Activated B cell treated with CpG ODN at 0.5 μM for 24 hours (primary cell): ENCODE results near the gene CTDP1. TPM values are rescaled to one million over a fixed set of nuclear protein-coding genes. Genes with fewer than 3 reads are reported as not detected.

ENCODE experiments used
- ATAC-seq: fragments of 200-7000 bp; cut with Tn5 transposase; one replicate; pipeline ENCODE4 v1.10.0; 2021; ENCODE audit warnings: low read depth, mild to moderate bottlenecking, moderate library complexity
- CTCF ChIA-PET: fragments of 350-600 bp; sonication (Branson Sonifier 250); formaldehyde crosslinking; loops from one replicate; lab custom pipeline; 2021; ENCODE audit warnings: antibody characterized with exemption; lab: Charles Lee
- POLR2A ChIA-PET: fragments of 350-600 bp; sonication (Branson Sonifier 250); formaldehyde crosslinking; loops from one replicate; lab custom pipeline; 2021; ENCODE audit warnings: antibody characterized with exemption; lab: Charles Lee
- DNase-seq: peaks from one replicate; pipeline ENCODE4 v3.0.0; 2022
- H3K27ac Mint-ChIP-seq: one replicate; pipeline ENCODE4 v1.8.0; 2020; ENCODE audit warnings: mixed read lengths
- H3K27me3 Mint-ChIP-seq: one replicate; pipeline ENCODE4 v1.8.0; 2021; ENCODE audit warnings: mixed read lengths
- H3K36me3 Mint-ChIP-seq: one replicate; pipeline ENCODE4 v1.8.0; 2021; ENCODE audit warnings: low read depth, mixed read lengths
- H3K4me1 Mint-ChIP-seq: one replicate; pipeline ENCODE4 v1.8.0; 2021; ENCODE audit warnings: mixed read lengths
- H3K4me3 Mint-ChIP-seq: one replicate; pipeline ENCODE4 v1.8.0; 2020; ENCODE audit warnings: mild to moderate bottlenecking, mixed read lengths
- H3K9me3 Mint-ChIP-seq: one replicate; pipeline ENCODE4 v1.8.0; 2020; ENCODE audit warnings: mixed read lengths
- intact Hi-C: fragments of 100-400 bp; cut with micrococcal nuclease; formaldehyde crosslinking; loops from one replicate; pipeline ENCODE4 v1.15.1; 2024
- total RNA-seq: library from RNA; stranded (reverse); gene quantifications from 2 replicates; pipeline ENCODE4 v1.2.3, GENCODE V29; 2022
- TF ChIP-seq, protein P1 (sequence below): fragments of 200-600 bp; IDR thresholded peaks from one replicate; pipeline ENCODE4 v1.8.0; 2022; ENCODE audit warnings: antibody characterized with exemption, mild to moderate bottlenecking

Gene CTDP1
- total RNA-seq, 1 donor from 2014 or later: 33.8 TPM

GRCh38 chr18:79682481-79682880, 2.9 kb downstream of the CTDP1 start:
- ATAC-seq: no peak
- DNase-seq: no peak
- TF ChIP-seq, protein P1, sequence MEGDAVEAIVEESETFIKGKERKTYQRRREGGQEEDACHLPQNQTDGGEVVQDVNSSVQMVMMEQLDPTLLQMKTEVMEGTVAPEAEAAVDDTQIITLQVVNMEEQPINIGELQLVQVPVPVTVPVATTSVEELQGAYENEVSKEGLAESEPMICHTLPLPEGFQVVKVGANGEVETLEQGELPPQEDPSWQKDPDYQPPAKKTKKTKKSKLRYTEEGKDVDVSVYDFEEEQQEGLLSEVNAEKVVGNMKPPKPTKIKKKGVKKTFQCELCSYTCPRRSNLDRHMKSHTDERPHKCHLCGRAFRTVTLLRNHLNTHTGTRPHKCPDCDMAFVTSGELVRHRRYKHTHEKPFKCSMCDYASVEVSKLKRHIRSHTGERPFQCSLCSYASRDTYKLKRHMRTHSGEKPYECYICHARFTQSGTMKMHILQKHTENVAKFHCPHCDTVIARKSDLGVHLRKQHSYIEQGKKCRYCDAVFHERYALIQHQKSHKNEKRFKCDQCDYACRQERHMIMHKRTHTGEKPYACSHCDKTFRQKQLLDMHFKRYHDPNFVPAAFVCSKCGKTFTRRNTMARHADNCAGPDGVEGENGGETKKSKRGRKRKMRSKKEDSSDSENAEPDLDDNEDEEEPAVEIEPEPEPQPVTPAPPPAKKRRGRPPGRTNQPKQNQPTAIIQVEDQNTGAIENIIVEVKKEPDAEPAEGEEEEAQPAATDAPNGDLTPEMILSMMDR: no peak
- intact Hi-C loops: no loop called here
- Mint-ChIP-seq H3K4me3 (no peak overlapping the region), H3K9me3 (no peaks in the 10 kb centered on the region), H3K4me1 (peaks cover 50% of the 10 kb centered on the region), H3K27me3 (no peaks in the 10 kb centered on the region), H3K27ac (no peak overlapping the region), H3K36me3 (peaks cover 19% of the 10 kb centered on the region)
- POLR2A ChIA-PET: no interaction called here
- CTCF ChIA-PET: no interaction called here

- intact Hi-C loops: no loop called here
- peaks cover 19% of the 10 kb centered on the region for H3K36me3 Mint-ChIP-seq
- no peaks in the 10 kb centered on the region for H3K9me3 Mint-ChIP-seq
- no peak overlapping the region for H3K27ac Mint-ChIP-seq
- TF ChIP-seq, protein P1: no peak
- peaks cover 44% of the 10 kb centered on the region for H3K4me1 Mint-ChIP-seq
- no peak overlapping the region for H3K4me3 Mint-ChIP-seq
- ChIA-PET CTCF (no interaction called here), POLR2A (interaction anchor here (0.6 kb wide), 1 partner anchor 351 kb away, joined by 3 read pairs; no protein-coding TSS in a partner anchor)
- H3K27me3 Mint-ChIP-seq: no peaks in the 10 kb centered on the region
- no peak for DNase-seq
- no peak for ATAC-seq
Observed at GRCh38 chr18:79682894-79683625, 3.5 kb downstream of the CTDP1 start.

DNA sequence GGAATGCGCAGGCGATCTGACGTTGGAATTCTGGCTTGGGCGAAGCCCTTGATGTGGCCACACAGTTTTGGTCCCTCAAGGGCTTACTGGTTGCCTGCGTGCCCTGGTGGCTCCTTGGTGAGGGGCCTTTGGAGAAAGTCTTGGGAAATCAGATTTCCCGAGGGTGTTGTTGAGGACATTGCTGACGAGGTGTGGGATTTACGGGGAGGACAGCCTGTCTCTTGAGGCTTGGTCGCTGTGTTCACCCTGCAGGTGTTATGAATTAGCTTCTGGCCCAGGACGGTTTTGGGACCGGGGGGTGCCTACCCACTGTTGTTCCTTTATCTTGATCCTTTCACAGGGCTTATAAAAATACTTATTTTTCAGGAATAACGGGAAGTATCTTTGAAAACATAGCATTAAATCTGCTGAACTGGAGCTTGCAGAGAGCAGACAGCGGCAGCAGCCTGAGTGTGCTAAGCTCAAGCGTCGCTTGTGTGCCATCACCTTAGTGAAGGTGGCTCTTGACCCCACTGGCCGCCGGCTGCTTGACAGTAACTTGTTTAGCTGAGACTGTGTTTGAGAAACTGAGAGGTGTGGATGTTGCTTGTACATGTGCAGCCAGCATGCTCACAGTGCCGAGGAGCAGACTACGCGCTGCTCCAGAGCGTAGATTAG, 4.2 kb downstream of the CTDP1 start:
- Mint-ChIP-seq H3K27me3 (no peaks in the 10 kb centered on the region), H3K4me3 (no peak overlapping the region), H3K9me3 (no peaks in the 10 kb centered on the region), H3K4me1 (peaks cover 37% of the 10 kb centered on the region), H3K27ac (no peak overlapping the region), H3K36me3 (peaks cover 19% of the 10 kb centered on the region)
- ChIA-PET CTCF (no interaction called here), POLR2A (interaction anchor here (0.6 kb wide), 1 partner anchor 350 kb away, joined by 3 read pairs; no protein-coding TSS in a partner anchor)
- intact Hi-C loops: no loop called here
- TF ChIP-seq, protein P1: no peak
- ATAC-seq (no peak), DNase-seq (no peak)

GRCh38 chr18:79684283-79684631, 4.7 kb downstream of the CTDP1 start:
- ChIA-PET CTCF (no interaction called here), POLR2A (no interaction called here)
- Mint-ChIP-seq H3K9me3 (no peaks in the 10 kb centered on the region), H3K4me3 (no peak overlapping the region), H3K4me1 (peaks cover 36% of the 10 kb centered on the region), H3K27ac (no peak overlapping the region), H3K27me3 (no peaks in the 10 kb centered on the region), H3K36me3 (peaks cover 19% of the 10 kb centered on the region)
- ATAC-seq: no peak
- intact Hi-C loops: no loop called here
- TF ChIP-seq, protein P1: no peak
- no peak for DNase-seq

DNA sequence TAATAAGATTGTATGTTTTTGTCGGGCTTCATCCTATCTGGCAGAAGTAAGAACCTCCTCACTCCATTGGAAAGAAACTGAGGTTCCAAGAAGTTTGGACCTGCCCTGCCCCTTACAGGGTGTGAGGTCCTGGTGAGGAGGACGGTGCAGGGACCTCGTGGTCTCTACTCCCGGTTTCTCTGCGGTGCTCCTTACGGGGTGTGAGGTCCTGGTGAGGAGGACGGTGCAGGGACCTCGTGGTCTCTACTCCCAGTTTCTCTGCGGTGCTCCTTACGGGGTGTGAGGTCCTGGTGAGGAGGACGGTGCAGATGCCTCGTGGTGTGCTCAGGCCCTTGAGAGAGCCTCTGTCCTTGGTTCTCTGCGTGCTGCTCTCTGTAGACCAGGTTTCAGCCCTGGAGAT, 5.2 kb downstream of the CTDP1 start:
- Mint-ChIP-seq H3K27me3 (no peaks in the 10 kb centered on the region), H3K27ac (no peak overlapping the region), H3K36me3 (peaks cover 16% of the 10 kb centered on the region), H3K4me3 (no peak overlapping the region), H3K9me3 (no peaks in the 10 kb centered on the region), H3K4me1 (peaks cover 36% of the 10 kb centered on the region)
- ATAC-seq: no peak
- ChIA-PET POLR2A (interaction anchor here (0.7 kb wide), 1 partner anchor 59 kb away, joined by 3 read pairs; no protein-coding TSS in a partner anchor), CTCF (no interaction called here)
- TF ChIP-seq, protein P1: no peak
- intact Hi-C loops: no loop called here
- no peak for DNase-seq
